Endodermal cell (in vitro differentiated cells): ENCODE measurements around the gene URM1. TPM values are rescaled to one million over a fixed set of nuclear protein-coding genes. Genes with fewer than 3 reads are reported as not detected.

Experiments
- DNase-seq: peaks from one replicate; pipeline ENCODE4 v3.0.0-alpha.2; 2017
- H3K27ac ChIP-seq: 2 replicates; pipeline ENCODE4 v1.5.1; 2013; ENCODE audit warnings: mild to moderate bottlenecking, low read depth, low read length, moderate library complexity
- H3K27me3 ChIP-seq: 2 replicates; pipeline ENCODE4 v1.6.1; 2013; ENCODE audit warnings: mild to moderate bottlenecking, low read length, moderate library complexity; ENCODE audit not compliant: insufficient read depth, control insufficient read depth, poor library complexity, severe bottlenecking
- H3K36me3 ChIP-seq: 2 replicates; pipeline ENCODE4 v1.7.0; 2013; ENCODE audit warnings: mild to moderate bottlenecking, low read length, moderate library complexity; ENCODE audit not compliant: control insufficient read depth, insufficient read depth
- H3K4me1 ChIP-seq: one replicate; pipeline ENCODE4 v1.7.0; 2013; ENCODE audit warnings: low read length; ENCODE audit not compliant: control insufficient read depth, insufficient read depth
- H3K4me3 ChIP-seq: 2 replicates; pipeline ENCODE4 v1.5.1; 2013; ENCODE audit warnings: mild to moderate bottlenecking, low read length, moderate library complexity
- H3K9ac ChIP-seq: 2 replicates; pipeline ENCODE4 v1.6.1; 2013; ENCODE audit warnings: mild to moderate bottlenecking, low read length, moderate library complexity; ENCODE audit not compliant: poor library complexity, severe bottlenecking; ENCODE audit errors: extremely low read depth
- H3K9me3 ChIP-seq: 2 replicates; pipeline ENCODE4 v1.6.1; 2013; ENCODE audit warnings: mild to moderate bottlenecking, low read length, moderate library complexity; ENCODE audit not compliant: control insufficient read depth
- H3K27ac Mint-ChIP-seq: 2 replicates; pipeline ENCODE4 v1.8.0; 2020; ENCODE audit warnings: mixed read lengths
- H3K27me3 Mint-ChIP-seq: 2 replicates; pipeline ENCODE4 v1.8.0; 2021; ENCODE audit warnings: mild to moderate bottlenecking, mixed read lengths; ENCODE audit not compliant: insufficient read depth
- H3K36me3 Mint-ChIP-seq: 2 replicates; pipeline ENCODE4 v1.8.0; 2020; ENCODE audit warnings: low read depth, mixed read lengths
- H3K4me1 Mint-ChIP-seq: 2 replicates; pipeline ENCODE4 v1.8.0; 2020; ENCODE audit warnings: mixed read lengths
- H3K4me3 Mint-ChIP-seq: 2 replicates; pipeline ENCODE4 v1.8.0; 2020; ENCODE audit warnings: mild to moderate bottlenecking, moderate library complexity, mixed read lengths
- H3K9me3 Mint-ChIP-seq: 2 replicates; pipeline ENCODE4 v1.8.0; 2020; ENCODE audit warnings: mild to moderate bottlenecking, mixed read lengths
- WGBS, 2 experiments: methylation state at CpG; one replicate each; pipeline versions ENCODE4 v1.1.5 to v1.1.7; 2013; ENCODE audit warnings: missing lambda C conversion rate in 2 of 2, mixed read lengths in 1 of 2; ENCODE audit not compliant: insufficient coverage in 1 of 2, insufficient read length in 1 of 2; 5-methylcytosine and 5-hydroxymethylcytosine counted together
- total RNA-seq, 2 donors: library from RNA; stranded (reverse); fragmentation: NEBNext Ultra II Directional in 1 of 2; extraction: Animal tissue kit (Norgen Biotek cat#: 25700) in 1 of 2; gene quantifications; 2 replicates in 1 of 2; 3 replicates in 1 of 2; pipeline ENCODE4 v1.2.1, GENCODE V29; 2021
- TF ChIP-seq, protein P1 (sequence below): fragments of 200-600 bp; sonication (generic); conservative IDR thresholded peaks from 2 replicates; pipeline ENCODE4 v1.5.0; 2021; ENCODE audit warnings: antibody characterized with exemption, mild to moderate bottlenecking

Gene URM1
- total RNA-seq, 2 donors from 2014 or later: 51.5 to 60.4 TPM

DNA sequence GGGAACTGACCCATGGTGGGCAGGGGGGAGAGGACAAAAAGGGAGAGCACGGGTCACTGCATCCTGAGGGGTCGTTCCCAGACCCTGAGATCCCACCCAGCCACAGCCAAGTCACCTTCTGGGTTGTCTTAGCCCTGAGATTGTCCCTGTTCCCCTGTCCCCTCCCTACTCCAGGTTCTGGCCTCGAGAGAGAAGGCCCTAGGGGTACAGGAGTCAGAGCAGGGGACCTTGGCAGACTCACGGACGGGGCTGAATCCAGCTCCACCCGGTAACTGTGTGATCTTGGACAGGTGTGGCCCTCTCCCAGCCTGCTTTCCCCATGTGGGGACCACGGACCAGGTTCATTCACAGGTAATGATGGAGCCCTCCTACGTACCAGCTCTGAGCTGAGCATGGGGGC is 38.3 kb downstream of the URM1 start:
- H3K4me1 Mint-ChIP-seq: peaks cover 10% of the 10 kb centered on the region
- no peak overlapping the region for H3K9ac ChIP-seq
- TF ChIP-seq, protein P1, sequence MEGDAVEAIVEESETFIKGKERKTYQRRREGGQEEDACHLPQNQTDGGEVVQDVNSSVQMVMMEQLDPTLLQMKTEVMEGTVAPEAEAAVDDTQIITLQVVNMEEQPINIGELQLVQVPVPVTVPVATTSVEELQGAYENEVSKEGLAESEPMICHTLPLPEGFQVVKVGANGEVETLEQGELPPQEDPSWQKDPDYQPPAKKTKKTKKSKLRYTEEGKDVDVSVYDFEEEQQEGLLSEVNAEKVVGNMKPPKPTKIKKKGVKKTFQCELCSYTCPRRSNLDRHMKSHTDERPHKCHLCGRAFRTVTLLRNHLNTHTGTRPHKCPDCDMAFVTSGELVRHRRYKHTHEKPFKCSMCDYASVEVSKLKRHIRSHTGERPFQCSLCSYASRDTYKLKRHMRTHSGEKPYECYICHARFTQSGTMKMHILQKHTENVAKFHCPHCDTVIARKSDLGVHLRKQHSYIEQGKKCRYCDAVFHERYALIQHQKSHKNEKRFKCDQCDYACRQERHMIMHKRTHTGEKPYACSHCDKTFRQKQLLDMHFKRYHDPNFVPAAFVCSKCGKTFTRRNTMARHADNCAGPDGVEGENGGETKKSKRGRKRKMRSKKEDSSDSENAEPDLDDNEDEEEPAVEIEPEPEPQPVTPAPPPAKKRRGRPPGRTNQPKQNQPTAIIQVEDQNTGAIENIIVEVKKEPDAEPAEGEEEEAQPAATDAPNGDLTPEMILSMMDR: no peak
- H3K9me3 Mint-ChIP-seq: peaks cover 2% of the 10 kb centered on the region
- H3K4me3 ChIP-seq: no peak overlapping the region
- H3K27ac Mint-ChIP-seq: no peak overlapping the region
- no peaks in the 10 kb centered on the region for H3K9me3 ChIP-seq
- peaks cover 86% of the 10 kb centered on the region for H3K27me3 Mint-ChIP-seq
- WGBS, 2 experiments: 60% methylated on average over 2 to 8 of the region's 8 CpGs
- H3K27ac ChIP-seq: peak overlapping the region; percentile 98
- peaks cover 38% of the 10 kb centered on the region for H3K27me3 ChIP-seq
- no peak overlapping the region for H3K4me3 Mint-ChIP-seq
- no peaks in the 10 kb centered on the region for H3K36me3 Mint-ChIP-seq
- no peaks in the 10 kb centered on the region for H3K36me3 ChIP-seq
- DNase-seq: no peak
- H3K4me1 ChIP-seq: no peaks in the 10 kb centered on the region

DNA sequence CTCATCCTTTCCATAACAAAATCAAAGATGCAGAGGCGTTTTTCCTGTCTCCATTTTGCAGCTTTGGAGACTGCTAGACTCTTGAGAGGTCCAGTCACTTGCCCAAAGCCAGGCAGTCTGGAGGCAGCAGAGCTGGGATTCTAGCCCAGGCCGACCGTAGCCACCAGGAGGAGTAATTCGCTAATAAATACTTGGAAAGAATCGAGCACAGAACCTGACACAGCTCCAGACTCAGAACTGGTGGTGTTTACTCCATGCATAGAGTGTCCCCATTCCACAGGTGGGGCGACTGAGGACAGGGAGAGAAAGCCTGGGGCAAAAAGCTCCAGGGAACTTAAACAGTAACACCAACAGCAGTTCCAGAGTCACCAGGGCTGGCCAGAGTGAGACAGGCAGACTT is 38.8 kb downstream of the URM1 start:
- DNase-seq: peak; percentile 79
- H3K9me3 Mint-ChIP-seq: peaks cover 2% of the 10 kb centered on the region
- H3K27me3 ChIP-seq: peaks cover 38% of the 10 kb centered on the region
- H3K27me3 Mint-ChIP-seq: peaks cover 88% of the 10 kb centered on the region
- H3K36me3 ChIP-seq: no peaks in the 10 kb centered on the region
- H3K4me3 ChIP-seq: no peak overlapping the region
- no peak overlapping the region for H3K4me3 Mint-ChIP-seq
- no peak overlapping the region for H3K27ac Mint-ChIP-seq
- TF ChIP-seq, protein P1: peak; percentile 64
- no peaks in the 10 kb centered on the region for H3K4me1 ChIP-seq
- no peak overlapping the region for H3K9ac ChIP-seq
- WGBS, 2 experiments: 54 to 55% methylated on average over 6 of the region's 6 CpGs
- no peaks in the 10 kb centered on the region for H3K36me3 Mint-ChIP-seq
- H3K4me1 Mint-ChIP-seq: peaks cover 10% of the 10 kb centered on the region
- no peaks in the 10 kb centered on the region for H3K9me3 ChIP-seq
- peak overlapping the region; percentile 98 for H3K27ac ChIP-seq

DNA sequence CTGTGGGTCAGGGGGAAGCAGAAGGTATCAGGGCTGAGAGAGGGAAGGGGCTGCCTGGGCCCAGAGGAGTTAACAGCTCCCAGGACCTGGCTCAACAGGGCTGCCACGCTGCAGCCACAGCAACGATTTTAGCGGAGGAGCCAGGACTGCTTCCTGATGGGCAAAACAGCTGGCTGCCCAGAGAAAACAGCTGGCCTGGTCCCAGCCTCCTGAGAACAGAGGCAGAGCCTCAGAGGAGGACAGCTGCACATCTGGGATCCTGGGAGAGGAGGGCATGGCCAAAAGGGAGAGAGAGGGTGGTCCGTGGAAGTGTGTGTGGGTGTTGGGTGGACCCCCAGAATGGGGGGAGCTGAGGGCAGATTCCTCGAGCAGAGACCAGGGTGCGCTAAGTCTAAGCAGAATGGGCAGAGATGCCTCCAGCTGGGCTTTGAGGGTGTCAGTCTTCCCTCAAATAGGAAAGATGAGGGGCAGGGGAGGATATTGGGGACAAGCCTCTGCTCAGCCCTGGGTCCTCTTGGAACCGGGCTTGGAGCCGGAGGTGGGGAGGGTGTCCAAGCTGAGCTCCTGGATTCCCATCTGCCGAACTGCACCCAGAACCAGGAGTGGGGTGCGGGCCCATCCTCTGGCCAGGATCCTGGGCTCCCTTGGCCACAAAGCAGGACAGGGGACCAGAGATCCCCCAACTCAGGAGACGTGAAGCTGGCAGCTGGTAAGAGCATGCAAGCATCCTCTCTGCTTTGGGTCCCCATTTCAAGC is 40.4 kb downstream of the URM1 start:
- H3K27ac Mint-ChIP-seq: no peak overlapping the region
- DNase-seq: no peak

More for the DNA sequence above, 40.4 kb downstream of the URM1 start:
- H3K9ac ChIP-seq: no peak overlapping the region
- Mint-ChIP-seq H3K4me3 (no peak overlapping the region), H3K36me3 (no peaks in the 10 kb centered on the region), H3K4me1 (peaks cover 4% of the 10 kb centered on the region), H3K27me3 (peaks cover 88% of the 10 kb centered on the region), H3K9me3 (peaks cover 2% of the 10 kb centered on the region)
- H3K27ac ChIP-seq: no peak overlapping the region
- TF ChIP-seq, protein P1: no peak
- H3K4me1 ChIP-seq: no peaks in the 10 kb centered on the region
- 80% methylated on average over 10 to 11 of the region's 11 CpGs for WGBS, 2 experiments
- no peak overlapping the region for H3K4me3 ChIP-seq
- no peaks in the 10 kb centered on the region for H3K36me3 ChIP-seq
- H3K9me3 ChIP-seq: no peaks in the 10 kb centered on the region
- peaks cover 38% of the 10 kb centered on the region for H3K27me3 ChIP-seq
